SJSA1 (cell line): ENCODE data around the gene MTFR1L. TPM values are rescaled to one million over a fixed set of nuclear protein-coding genes. Genes with fewer than 3 reads are reported as not detected.
"Not testable (repeated sequence)": the region's sequence is repeated elsewhere in the genome, so short reads cannot be mapped to it uniquely, and the experiment has no call there.

Source experiments
- DNase-seq, 2 experiments: peaks; one replicate each; pipeline ENCODE4 v3.0.0-alpha.2; 2015 to 2020; ENCODE audit warnings: low spot score in 2 of 2, low read depth in 1 of 2
- H3K27ac ChIP-seq: fragments of 250-450 bp; sonication (Bioruptor Pico); 2 replicates; pipeline ENCODE4 v1.5.1; 2020; ENCODE audit warnings: mild to moderate bottlenecking, moderate library complexity
- H3K27me3 ChIP-seq: fragments of 250-450 bp; sonication (Bioruptor Pico); replicated peaks from 2 replicates; pipeline ENCODE4 v1.5.1; 2020; ENCODE audit warnings: mild to moderate bottlenecking, moderate library complexity
- H3K36me3 ChIP-seq: fragments of 250-450 bp; sonication (Bioruptor Pico); 2 replicates; pipeline ENCODE4 v1.5.1; 2020; ENCODE audit warnings: mild to moderate bottlenecking
- H3K4me1 ChIP-seq: fragments of 250-450 bp; sonication (Bioruptor Pico); replicated peaks from 2 replicates; pipeline ENCODE4 v1.6.1; 2021; ENCODE audit warnings: mild to moderate bottlenecking
- H3K4me3 ChIP-seq: fragments of 250-450 bp; sonication (Bioruptor Pico); 2 replicates; pipeline ENCODE4 v1.5.1; 2020; ENCODE audit warnings: mild to moderate bottlenecking
- H3K9me3 ChIP-seq: fragments of 250-450 bp; sonication (Bioruptor Pico); replicated peaks from 2 replicates; pipeline ENCODE4 v1.5.1; 2020; ENCODE audit warnings: mild to moderate bottlenecking
- total RNA-seq: library from RNA; depleted of rRNA; stranded (reverse); fragments of >200 nt; shearing (Covaris generic); gene quantifications from 2 replicates; pipeline ENCODE4 v1.2.3, GENCODE V29; 2014

MTFR1L gene
- total RNA-seq, 1 experiment from 2014 or later, result 51.6 TPM

- DNase-seq, result no peak
- Histone ChIP-seq H3K36me3 (peaks cover 59% of the 10 kb centered on the region), H3K4me1 (no peaks in the 10 kb centered on the region), H3K9me3 (no peaks in the 10 kb centered on the region), H3K27ac (no peak overlapping the region), H3K27me3 (no peaks in the 10 kb centered on the region), H3K4me3 (no peak overlapping the region)
Measured at GRCh38 chr1:25834894-25835293, 15.1 kb downstream of the MTFR1L start.

- no peaks in the 10 kb centered on the region for H3K4me1 ChIP-seq
- no peak for DNase-seq
- H3K9me3 ChIP-seq, result no peaks in the 10 kb centered on the region
Measured at GRCh38 chr1:25836695-25837094, 16.9 kb downstream of the MTFR1L start.

GRCh38 chr1:25837262-25837875 is 17.6 kb downstream of the MTFR1L start:
- Histone ChIP-seq H3K4me3 (no peak overlapping the region), H3K27me3 (no peaks in the 10 kb centered on the region), H3K9me3 (no peaks in the 10 kb centered on the region), H3K4me1 (no peaks in the 10 kb centered on the region), H3K36me3 (peaks cover 34% of the 10 kb centered on the region), H3K27ac (no peak overlapping the region)
- DNase-seq, result no peak

More at GRCh38 chr1:25836695-25837094, 16.9 kb downstream of the MTFR1L start:
- H3K4me3 ChIP-seq, result no peak overlapping the region
- H3K27ac ChIP-seq, result no peak overlapping the region
- H3K36me3 ChIP-seq, result peaks cover 41% of the 10 kb centered on the region
- H3K27me3 ChIP-seq, result no peaks in the 10 kb centered on the region

- not testable (repeated sequence) for H3K9me3 ChIP-seq, H3K4me1 ChIP-seq, H3K27ac ChIP-seq, DNase-seq, H3K27me3 ChIP-seq, H3K4me3 ChIP-seq
- peaks cover 10% of the 10 kb centered on the region for H3K36me3 ChIP-seq
Measured at GRCh38 chr1:25839808-25840207, 20.1 kb downstream of the MTFR1L start.

GRCh38 chr1:25843483-25843882 is 23.7 kb downstream of the MTFR1L start:
- Histone ChIP-seq H3K9me3 (no peaks in the 10 kb centered on the region), H3K36me3 (no peaks in the 10 kb centered on the region), H3K27me3 (no peaks in the 10 kb centered on the region), H3K27ac (no peak overlapping the region), H3K4me1 (no peaks in the 10 kb centered on the region), H3K4me3 (no peak overlapping the region)
- no peak for DNase-seq

GRCh38 chr1:25844536-25845337 is 25.0 kb downstream of the MTFR1L start:
- Histone ChIP-seq H3K4me3 (no peak overlapping the region), H3K4me1 (no peaks in the 10 kb centered on the region; the same call in 1 of the 2 replicates), H3K36me3 (no peaks in the 10 kb centered on the region), H3K27me3 (no peaks in the 10 kb centered on the region), H3K9me3 (no peaks in the 10 kb centered on the region), H3K27ac (no peak overlapping the region)
- no peak for DNase-seq

- Histone ChIP-seq H3K27ac (no peak overlapping the region), H3K9me3 (no peaks in the 10 kb centered on the region)
- DNase-seq, result no peak
Measured at GRCh38 chr1:25845664-25846063, 25.9 kb downstream of the MTFR1L start.

GRCh38 chr1:25847929-25848328 is 28.2 kb downstream of the MTFR1L start:
- Histone ChIP-seq H3K4me3 (no peak overlapping the region), H3K27ac (no peak overlapping the region), H3K36me3 (0 out of 2 replicates have a peak, but pooled peaks cover 1% of the 10 kb centered on the region), H3K27me3 (no peaks in the 10 kb centered on the region), H3K4me1 (no peaks in the 10 kb centered on the region; the same call in 1 of the 2 replicates), H3K9me3 (no peaks in the 10 kb centered on the region)
- DNase-seq, result no peak

More at GRCh38 chr1:25845664-25846063, 25.9 kb downstream of the MTFR1L start:
- Histone ChIP-seq H3K27me3 (no peaks in the 10 kb centered on the region), H3K4me1 (no peaks in the 10 kb centered on the region; the same call in 1 of the 2 replicates), H3K4me3 (no peak overlapping the region), H3K36me3 (no peaks in the 10 kb centered on the region)

- Histone ChIP-seq H3K4me3 (no peak overlapping the region), H3K4me1 (no peaks in the 10 kb centered on the region; the same call in 1 of the 2 replicates), H3K27me3 (no peaks in the 10 kb centered on the region), H3K9me3 (no peaks in the 10 kb centered on the region), H3K36me3 (0 out of 2 replicates have a peak, but pooled peaks cover 2% of the 10 kb centered on the region), H3K27ac (no peak overlapping the region)
- no peak for DNase-seq
Measured at GRCh38 chr1:25848531-25848930, 28.8 kb downstream of the MTFR1L start.

- Histone ChIP-seq H3K27me3 (no peaks in the 10 kb centered on the region), H3K9me3 (no peaks in the 10 kb centered on the region), H3K4me3 (no peak overlapping the region), H3K27ac (no peak overlapping the region), H3K4me1 (peaks cover 5% of the 10 kb centered on the region), H3K36me3 (0 out of 2 replicates have a peak, but pooled peaks cover 2% of the 10 kb centered on the region)
- no peak for DNase-seq
Measured at GRCh38 chr1:25854554-25854953, 34.8 kb downstream of the MTFR1L start.

GRCh38 chr1:25856856-25857255 is 37.1 kb downstream of the MTFR1L start:
- DNase-seq, result no peak
- Histone ChIP-seq H3K4me3 (no peak overlapping the region), H3K27ac (no peak overlapping the region), H3K9me3 (no peaks in the 10 kb centered on the region), H3K36me3 (0 out of 2 replicates have a peak, but pooled peaks cover 2% of the 10 kb centered on the region), H3K4me1 (peaks cover 10% of the 10 kb centered on the region), H3K27me3 (no peaks in the 10 kb centered on the region)

GRCh38 chr1:25858494-25858893 is 38.7 kb downstream of the MTFR1L start:
- Histone ChIP-seq H3K27me3 (no peaks in the 10 kb centered on the region), H3K4me1 (peaks cover 10% of the 10 kb centered on the region), H3K4me3 (peak overlapping the region; percentile 48), H3K27ac (no peak overlapping the region), H3K36me3 (no peaks in the 10 kb centered on the region; the same call in 1 of the 2 replicates), H3K9me3 (no peaks in the 10 kb centered on the region)
- DNase-seq, result no peak

GRCh38 chr1:25858906-25859789 is 39.4 kb downstream of the MTFR1L start, which contains the start of gene AUNIP:
TSS of gene AUNIP (minus strand) at chr1:25859457. CDS start at chr1:25859357, 100 bp downstream.
- peak within 1 kb of the TSS; percentile 48 for H3K4me3 ChIP-seq
- peak; percentile 86 to 89 for DNase-seq
- no peaks in the 10 kb centered on the region for H3K27me3 ChIP-seq
- H3K27ac ChIP-seq, result peak within 1 kb of the TSS; percentile 47
- H3K36me3 ChIP-seq, result no peaks in the 10 kb centered on the region; the same call in 1 of the 2 replicates
- no peaks in the 10 kb centered on the region for H3K9me3 ChIP-seq
- H3K4me1 ChIP-seq, result peaks cover 10% of the 10 kb centered on the region
